HG02870 (cell line): ENCODE measurements around the gene NXT2.
A peak's percentile ranks its signal among the peaks of the same experiment; 100 is the strongest.
"Not testable (repeated sequence)": the region's sequence is repeated elsewhere in the genome, so short reads cannot be mapped to it uniquely, and the experiment has no call there.

Source experiments
- ATAC-seq: cut with Tn5 transposase; IDR thresholded peaks from one replicate; pipeline ENCODE4 v1.9.1; 2021; ENCODE audit warnings: mild to moderate bottlenecking, moderate library complexity; ENCODE audit not compliant: unreplicated experiment

The NXT2 gene

DNA sequence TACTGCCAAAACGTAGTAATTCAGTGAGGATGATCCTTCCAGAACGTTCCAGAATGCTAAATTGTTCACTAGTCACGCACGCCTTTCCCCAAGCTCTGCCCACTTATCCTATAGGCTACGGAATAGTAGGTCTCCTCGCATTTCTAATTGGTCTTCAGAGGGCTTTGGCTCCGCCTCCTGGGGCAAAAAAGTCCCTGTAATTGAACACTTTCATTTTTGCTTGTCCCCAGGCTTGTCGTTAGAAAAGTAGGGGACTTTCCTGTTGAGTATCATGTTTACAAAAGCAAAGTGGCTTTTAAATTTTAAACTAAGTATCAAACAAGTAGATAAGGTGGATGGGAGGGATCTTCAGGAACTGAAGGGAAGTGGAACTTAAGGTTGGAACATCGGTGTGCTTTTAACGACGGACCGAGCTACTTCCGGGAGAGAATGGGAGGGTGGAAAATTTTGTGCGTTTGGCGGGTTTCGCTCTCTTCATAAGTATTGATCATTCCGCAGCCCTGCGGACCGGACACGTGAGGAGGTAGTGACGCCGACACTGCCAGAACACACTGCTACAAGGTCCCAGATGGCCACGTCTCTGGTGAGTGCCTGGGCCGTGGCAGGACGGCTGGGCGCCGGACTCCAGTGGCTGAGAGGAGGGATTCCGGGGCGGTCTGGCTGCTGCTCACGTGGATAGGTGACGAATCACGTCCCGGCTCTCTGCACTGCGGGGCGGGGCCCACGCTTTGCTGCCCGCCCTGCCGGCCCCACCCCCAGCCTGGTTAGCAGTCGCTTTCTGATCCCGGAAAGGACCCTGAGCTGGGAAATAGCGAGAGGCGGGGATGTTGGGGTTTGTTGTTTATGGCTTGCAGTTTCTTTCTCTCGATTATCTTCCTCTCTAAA, at the start of gene NXT2:
TSS of gene NXT2 (plus strand) at position 406 of the 885 bp plus-strand sequence. CDS start at position 569, 163 bp downstream.
- ATAC-seq, result peak; percentile 96

DNA sequence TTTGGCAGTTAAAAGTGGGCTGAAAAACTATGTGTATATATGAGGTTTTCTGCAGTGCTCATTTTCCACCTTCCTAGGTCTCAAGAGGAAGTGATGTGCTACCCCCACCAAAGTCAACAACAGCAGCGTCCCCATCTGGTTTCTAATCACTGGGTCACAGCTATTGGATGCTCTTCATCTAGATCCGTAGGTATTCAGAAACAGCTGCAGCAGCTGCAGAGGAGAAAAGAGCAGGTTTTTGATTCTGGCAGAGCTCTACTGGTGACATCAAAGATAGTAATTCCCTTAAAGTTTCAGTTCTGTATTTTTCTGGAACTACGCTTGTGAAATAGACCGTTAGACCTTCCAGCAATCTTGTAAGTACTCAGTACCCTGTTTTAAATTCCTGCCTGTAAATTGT, 49.0 kb upstream of the NXT2 start:
- ATAC-seq, result no peak

- ATAC-seq, result no peak
These were observed 47.5 kb upstream of the NXT2 start for GRCh38 chrX:109489174-109489573.

DNA sequence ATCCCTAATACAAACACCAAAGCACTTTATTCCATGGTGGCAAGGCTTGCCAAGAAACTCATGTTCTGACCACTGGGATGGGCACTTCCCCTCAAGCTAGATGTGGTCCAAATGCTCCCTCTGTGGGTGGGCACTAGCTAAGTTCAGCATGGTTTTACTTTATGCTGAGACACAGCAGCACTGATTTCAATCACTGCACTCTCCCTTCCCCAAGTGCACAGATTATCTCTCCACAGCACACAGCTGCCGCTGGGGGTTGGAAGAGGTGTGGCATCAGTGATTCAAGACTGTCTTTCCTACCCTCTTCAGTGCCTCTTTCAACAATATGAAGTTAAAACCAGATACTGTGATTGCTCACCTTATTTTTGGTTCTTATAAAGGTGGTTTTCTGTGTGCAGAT, 38.2 kb upstream of the NXT2 start:
- no peak for ATAC-seq

DNA sequence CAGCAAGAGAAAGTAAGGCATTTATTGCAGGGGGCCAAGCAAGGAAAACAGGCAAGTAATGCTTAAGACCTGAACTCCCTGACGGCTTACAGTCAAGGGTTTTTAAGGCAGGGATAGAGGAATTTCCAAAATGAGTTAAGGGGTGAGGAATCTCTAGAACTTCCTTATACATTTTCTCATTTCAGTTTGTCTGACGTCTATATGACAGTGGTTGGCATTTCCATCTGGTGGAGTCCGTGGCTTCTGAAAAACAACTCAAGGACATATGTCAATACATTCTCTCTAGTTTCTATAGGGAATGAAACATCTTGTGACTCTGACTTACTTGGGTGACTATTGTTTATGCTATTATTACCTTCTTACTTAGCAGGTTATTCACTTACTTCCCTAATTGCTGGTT, 35.5 kb upstream of the NXT2 start:
- ATAC-seq, result no peak

DNA sequence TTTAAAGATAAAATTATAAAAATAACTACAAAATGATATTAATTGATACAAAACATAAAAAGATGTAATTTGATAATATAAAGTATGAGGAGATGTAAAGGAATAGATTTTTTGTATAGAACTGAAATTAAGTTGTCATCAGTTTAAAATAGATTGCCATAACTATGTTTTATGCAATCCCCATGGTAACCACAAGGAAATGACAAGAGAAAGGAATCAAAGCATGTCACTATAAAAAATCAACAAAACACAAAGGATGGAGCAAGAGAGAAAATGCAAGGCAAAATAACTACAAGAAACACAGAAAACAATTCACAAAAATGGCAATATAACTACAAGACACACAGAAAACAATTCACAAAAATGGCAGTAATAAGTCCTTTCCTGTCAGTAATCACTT, 27.7 kb upstream of the NXT2 start:
- ATAC-seq, result no peak

GRCh38 chrX:109511113-109511512, 25.5 kb upstream of the NXT2 start:
- no peak for ATAC-seq

- ATAC-seq, result no peak
These were observed 17.6 kb upstream of the NXT2 start for GRCh38 chrX:109519001-109519400.

DNA sequence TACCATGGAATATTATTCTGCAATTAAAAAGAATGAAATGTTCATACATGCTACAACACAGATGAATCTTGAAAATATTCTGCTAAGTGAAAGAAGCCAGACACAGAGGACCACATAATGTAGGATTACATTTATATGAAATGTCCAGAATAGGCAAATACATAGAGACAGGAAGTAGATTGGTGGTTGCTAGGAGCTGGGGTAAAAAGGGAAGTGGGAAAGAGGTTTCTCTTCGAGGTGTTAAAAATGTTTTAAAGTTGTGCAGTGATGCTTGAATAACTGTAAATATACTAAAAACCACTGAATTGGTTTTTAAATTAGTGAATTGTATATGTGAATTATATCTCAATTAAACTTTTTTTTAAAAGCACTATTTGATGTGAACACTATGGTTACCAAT, 3.6 kb upstream of the NXT2 start:
- no peak for ATAC-seq

DNA sequence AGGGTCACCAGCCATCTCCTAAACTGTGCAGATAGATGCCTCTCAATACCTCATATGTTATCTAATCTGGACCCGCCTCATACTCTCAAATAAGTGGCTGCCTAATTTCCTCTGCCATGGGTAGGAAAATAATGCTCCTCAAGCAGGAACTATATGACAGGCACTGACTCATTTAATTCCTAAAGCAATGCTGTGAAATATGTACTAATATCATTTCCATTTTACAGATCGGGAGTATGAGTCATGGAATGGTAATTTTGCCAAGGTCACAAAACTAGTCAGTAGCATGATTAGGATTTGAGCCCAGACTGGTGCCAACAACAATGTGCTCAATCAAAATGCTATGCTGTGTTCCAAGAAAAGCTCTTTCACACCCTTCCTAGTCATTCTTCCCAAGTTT, 3.0 kb upstream of the NXT2 start:
- no peak for ATAC-seq

DNA sequence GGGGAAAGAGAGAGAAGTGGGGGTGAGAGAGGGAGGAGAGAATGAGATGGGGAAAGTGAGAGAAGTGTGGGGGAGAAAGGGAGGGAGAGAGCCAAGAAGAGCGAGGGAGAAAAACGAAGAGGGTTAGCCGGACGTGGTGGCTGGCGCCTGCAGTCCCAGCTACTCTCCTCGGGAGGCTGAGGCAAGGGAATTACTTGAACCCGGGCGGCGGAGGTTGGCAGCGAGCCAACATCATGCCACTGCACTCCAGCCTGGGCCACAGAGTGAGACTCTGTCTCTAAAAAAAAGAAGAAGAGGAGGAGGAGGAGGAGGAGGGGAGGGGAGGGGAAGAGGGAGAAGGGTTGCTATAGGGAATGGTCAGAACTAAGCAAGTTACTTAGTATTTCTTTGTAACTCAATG, 1.7 kb upstream of the NXT2 start:
- ATAC-seq, result no peak

GRCh38 chrX:109535578-109535977, 1.1 kb upstream of the NXT2 start:
- ATAC-seq, result no peak

- ATAC-seq, result no peak
These were observed 651 bp downstream of the NXT2 start for GRCh38 chrX:109537324-109537665.

GRCh38 chrX:109539007-109539406, 2.4 kb downstream of the NXT2 start:
- ATAC-seq, result not testable (repeated sequence)

DNA sequence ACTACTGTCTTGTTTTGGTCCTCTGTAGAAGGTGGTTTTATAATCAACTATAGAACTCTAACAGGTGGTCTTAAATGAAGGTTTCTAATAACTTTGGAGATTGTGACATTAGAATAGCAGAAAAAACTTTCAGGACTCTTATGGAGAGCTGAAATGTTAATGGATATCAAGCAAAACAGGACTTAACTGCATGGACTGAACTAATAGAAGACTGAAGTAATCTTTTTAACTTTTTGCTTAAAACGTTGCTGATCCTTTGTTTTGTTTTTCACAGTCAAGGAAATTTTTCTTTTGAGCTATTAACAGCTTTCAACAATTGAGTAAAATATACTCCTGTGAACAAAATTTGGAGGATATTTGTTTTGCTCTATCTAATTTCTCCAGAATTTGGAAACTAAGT, 17.2 kb downstream of the NXT2 start:
- no peak for ATAC-seq

DNA sequence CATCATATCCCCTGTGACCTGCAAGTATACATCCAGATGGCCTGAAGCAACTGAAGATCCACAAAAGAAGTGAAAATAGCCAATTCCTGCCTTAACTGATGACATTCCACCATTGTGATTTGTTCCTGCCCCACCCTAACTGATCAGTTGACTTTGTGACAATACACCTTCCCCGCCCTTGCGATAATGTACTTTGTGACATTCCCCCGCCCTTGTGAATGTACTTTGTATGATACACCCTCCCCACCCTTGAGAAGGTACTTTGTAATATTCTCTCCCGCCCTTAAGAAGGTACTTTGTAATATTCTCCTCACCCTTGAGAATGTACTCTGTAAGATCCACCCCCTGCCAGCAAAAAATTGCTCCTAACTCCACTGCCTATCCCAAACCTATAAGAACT, 39.4 kb downstream of the NXT2 start:
- not testable (repeated sequence) for ATAC-seq

- ATAC-seq, result no peak
These were observed 40.4 kb downstream of the NXT2 start for GRCh38 chrX:109577055-109577454.

- no peak for ATAC-seq
These were observed 42.3 kb downstream of the NXT2 start for GRCh38 chrX:109578916-109579315.

DNA sequence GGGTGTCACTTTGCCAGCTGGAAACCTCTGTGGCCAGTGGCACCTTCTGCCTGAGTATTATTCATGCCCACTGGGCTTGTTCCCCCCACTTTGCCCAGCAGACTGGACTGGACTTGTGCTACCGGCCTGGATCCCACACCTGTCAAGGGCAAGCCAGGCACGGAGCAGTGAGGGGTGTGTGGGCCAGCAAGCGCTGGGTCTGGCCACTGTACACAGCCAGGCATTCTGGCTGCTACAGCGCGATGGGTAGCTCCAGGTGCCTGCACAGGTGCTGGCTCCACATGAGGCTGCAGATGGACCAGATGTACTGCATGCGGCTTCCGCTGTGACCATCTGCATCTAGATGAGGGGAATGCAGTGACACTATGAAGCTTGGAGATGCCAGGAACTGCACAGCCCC, 48.8 kb downstream of the NXT2 start:
- no peak for ATAC-seq

- ATAC-seq, result no peak
These were observed 53.5 kb downstream of the NXT2 start for GRCh38 chrX:109590176-109590575.
